Measurements from ENCODE around the gene ZNF469. TPM values are rescaled to one million over a fixed set of nuclear protein-coding genes. Genes with fewer than 3 reads are reported as not detected.

Gene ZNF469
- total RNA-seq, 1 experiment from 2014 or later, result 0.82 TPM

Other genes starting within 250 kb of the ZNF469 start
- gene ZFPM1, start 70.3 kb downstream of the ZNF469 start, total RNA-seq (2014; rRNA removed; shearing (Covaris generic); ENCODE audit: low replicate concordance), result 0.33 TPM in 1 of 2 replicates, not detected in the other
- gene ZC3H18, start 187.4 kb downstream of the ZNF469 start, total RNA-seq (2014; rRNA removed; shearing (Covaris generic); ENCODE audit: low replicate concordance), result 10.9 and 13.2 TPM in 2 replicates

All from MG63 (cell line).